GM12872 (cell line): Measurements from ENCODE around the gene TCEAL6.
A peak's percentile ranks its signal among the peaks of the same experiment; 100 is the strongest.
"Not testable (repeated sequence)": the region's sequence is repeated elsewhere in the genome, so short reads cannot be mapped to it uniquely, and the experiment has no call there.

ENCODE experiments used
- TF ChIP-seq, protein P1 (sequence below): IDR thresholded peaks from 3 replicates; pipeline ENCODE4 v1.5.1; 2011; ENCODE audit warnings: low read depth, mild to moderate bottlenecking, low read length, moderate library complexity; ENCODE audit not compliant: insufficient read depth

The TCEAL6 gene

DNA sequence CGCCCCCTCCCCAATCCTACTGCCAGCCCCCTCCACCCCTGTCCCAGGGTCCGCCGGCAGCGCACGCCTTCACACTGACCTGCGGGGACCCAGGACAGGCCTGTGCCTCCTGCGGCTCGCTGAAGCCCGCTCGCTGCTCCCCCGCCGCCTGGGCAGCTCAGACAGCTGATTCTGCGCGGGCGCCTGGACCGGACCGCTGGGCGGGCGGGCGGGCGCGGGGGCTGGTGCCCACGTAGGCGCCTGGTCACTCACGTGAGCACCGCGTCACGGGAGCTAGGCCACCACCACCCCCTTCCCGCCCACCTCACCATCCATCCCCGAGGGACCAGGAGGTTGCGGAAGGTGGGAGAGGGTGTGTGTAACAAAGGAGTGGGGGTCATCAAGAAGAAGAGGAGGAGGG lies at the start of gene TCEAL6:
TCEAL6 (minus strand) TSS at position 208 of the 400 bp plus-strand sequence.
- TF ChIP-seq, protein P1, sequence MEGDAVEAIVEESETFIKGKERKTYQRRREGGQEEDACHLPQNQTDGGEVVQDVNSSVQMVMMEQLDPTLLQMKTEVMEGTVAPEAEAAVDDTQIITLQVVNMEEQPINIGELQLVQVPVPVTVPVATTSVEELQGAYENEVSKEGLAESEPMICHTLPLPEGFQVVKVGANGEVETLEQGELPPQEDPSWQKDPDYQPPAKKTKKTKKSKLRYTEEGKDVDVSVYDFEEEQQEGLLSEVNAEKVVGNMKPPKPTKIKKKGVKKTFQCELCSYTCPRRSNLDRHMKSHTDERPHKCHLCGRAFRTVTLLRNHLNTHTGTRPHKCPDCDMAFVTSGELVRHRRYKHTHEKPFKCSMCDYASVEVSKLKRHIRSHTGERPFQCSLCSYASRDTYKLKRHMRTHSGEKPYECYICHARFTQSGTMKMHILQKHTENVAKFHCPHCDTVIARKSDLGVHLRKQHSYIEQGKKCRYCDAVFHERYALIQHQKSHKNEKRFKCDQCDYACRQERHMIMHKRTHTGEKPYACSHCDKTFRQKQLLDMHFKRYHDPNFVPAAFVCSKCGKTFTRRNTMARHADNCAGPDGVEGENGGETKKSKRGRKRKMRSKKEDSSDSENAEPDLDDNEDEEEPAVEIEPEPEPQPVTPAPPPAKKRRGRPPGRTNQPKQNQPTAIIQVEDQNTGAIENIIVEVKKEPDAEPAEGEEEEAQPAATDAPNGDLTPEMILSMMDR, result not testable (repeated sequence)

DNA sequence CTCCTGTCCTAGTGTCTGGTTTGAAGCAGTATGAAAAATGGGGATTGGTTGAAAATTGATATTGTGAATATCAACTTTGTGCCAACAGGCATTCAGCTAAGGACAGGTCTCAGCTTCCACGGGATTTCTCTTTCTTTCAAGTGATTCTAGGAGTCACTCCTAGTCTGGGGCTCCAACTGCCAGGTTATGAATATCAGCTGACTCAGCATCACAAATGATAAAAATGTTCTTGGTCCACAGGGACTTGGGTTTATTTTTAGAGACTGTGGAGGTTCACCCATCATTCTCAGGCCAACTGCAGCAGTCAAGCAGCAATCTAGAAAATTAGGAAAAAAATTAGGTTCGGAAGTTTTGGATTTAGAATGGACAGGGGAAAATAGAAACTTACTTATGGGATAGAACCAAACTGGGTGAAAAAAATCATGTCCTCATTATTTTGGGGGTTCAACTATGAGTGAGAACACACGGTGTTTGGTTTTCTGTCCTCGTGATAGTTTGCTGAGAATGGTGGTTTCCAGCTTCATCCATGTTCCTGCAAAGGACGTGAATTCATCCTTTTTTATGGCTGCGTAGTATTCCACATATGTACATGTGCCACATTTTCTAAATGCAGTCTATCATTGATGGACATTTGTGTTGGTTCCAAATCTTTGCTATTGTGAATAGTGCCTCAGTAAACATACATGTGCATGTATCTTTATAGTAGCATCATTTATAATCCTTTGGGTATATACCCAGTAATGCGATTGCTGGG lies 43.9 kb upstream of the TCEAL6 start:
- TF ChIP-seq, protein P1, result no peak

- TF ChIP-seq, protein P1, result no peak
These were observed 13.5 kb upstream of the TCEAL6 start, which contains the start of gene BEX5 for GRCh38 chrX:102155806-102156179. BEX5 (minus strand) TSS chrX:102155977; CDS start chrX:102154265, 1,712 bp downstream.

DNA sequence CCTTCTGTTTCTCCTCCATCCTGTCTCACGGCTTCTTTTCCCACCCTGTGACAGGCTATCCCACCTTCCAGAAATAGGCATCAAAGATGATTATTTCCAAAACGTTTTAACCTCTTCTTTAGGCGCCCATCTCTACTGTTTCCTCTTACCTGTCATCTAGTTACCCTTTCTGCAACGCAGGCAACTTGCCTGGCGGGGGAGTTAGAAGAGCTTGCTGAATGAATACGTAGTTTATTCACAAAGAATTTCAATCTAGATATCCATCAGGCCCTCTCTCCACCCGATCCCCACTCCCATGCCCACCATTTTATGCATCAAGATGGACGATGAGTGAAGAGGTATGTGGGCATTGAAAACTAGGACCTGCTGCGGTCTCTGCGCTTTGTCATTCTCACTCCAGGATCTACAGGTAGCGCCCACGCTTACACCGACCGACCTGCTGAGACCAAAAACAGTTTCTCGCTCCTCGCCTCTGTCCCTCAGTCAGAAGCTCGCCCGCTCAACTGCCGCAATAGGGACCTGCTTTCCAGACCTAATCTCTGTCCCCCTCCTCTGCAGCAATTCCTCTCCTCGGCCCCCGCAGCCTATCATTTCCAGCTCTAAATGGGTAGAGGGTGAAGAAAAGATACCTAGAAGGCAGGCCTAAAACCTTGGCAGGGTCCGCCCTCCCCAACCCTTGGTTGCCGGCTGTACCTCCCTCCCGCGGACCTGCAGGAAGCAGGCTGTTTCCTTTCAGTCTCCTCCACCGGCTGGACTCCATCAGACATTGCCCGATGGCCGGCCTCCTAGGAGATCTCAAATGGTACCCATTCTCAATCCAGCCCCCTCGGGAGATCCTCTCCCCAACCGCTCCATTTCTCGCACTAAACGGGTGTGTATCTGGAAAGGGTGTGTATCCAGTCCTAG lies 12.9 kb upstream of the TCEAL6 start:
- TF ChIP-seq, protein P1, result no peak

DNA sequence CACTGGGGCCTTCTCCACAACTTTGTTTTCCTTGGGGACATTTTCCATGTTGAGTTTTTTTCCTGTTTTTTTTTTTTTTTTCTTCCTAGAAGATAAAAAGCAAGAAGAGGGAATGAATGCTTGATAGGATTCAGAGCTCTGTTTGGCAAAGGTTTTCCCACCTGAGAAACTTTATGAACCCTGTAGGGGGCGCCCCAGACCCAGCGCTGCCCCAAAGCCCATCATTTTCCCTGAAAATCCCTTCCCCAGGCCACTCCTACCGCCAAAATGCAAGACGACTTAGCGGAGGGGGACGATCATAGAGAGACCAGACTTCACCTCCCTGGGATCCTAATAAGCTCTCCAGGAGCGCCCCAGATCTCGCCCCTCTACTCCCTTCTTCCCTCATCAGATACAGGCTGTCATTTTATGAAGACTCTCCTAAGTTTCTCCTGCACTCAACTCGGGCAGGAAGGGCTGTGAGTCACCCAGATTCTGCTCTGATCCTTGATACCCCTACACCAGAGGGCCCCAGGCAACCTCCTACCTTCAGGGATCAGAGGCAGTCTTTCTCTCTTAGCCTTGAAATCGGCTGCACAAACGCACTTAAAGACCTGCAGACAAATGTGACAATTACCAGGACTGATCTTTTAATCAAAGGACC lies 12.1 kb upstream of the TCEAL6 start:
- TF ChIP-seq, protein P1, result peak; percentile 50

GRCh38 chrX:102138064-102138463 lies 4.2 kb downstream of the TCEAL6 start:
- TF ChIP-seq, protein P1, result no peak

- TF ChIP-seq, protein P1, result peak; percentile 25; the same call in 1 of the 3 replicates
These were observed 12.8 kb downstream of the TCEAL6 start for GRCh38 chrX:102129473-102129872.
